ENCODE data around the gene MMP27.

DNA sequence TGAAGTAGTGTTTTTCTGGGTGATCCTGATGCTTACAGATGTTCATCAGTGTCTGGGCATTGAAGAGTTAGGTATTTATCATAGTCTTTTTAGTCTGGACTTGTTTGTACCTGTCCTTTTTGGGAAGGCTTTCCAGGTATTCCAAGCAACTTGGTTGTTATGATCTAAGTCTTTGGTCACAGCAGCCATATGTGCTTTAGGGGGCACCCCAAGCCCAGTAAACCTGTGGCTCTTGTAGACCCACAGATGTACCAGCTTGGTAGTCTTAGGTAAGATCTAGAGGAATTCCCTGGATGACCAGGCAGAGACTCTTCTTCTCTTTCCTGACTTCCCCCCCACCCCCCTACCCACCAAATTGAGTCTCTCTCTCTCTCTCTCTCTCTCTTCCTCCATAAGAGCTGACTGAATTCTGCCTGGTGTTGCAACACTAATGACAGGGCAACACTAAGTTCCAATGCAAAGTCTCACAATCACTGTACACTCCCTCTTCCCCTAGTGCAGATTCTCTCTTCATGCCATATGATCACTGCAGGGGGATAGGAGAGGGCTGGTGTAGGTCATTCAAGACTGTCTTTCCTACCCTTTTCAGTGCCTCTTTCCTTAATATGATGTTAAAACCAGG is 43.6 kb upstream of the MMP27 start:
- no peak for TF ChIP-seq CTCF (IDR thresholded peaks at IDR 0.05)
- no peak for TF ChIP-seq POLR2AphosphoS5 (IDR thresholded peaks at IDR 0.05)
